ENCODE data around the gene TLCD2. TPM values are rescaled to one million over a fixed set of nuclear protein-coding genes. Genes with fewer than 3 reads are reported as not detected.
A peak's percentile ranks its signal among the peaks of the same experiment; 100 is the strongest.

The TLCD2 gene
- total RNA-seq, 1 donor = 4.7 TPM

DNA sequence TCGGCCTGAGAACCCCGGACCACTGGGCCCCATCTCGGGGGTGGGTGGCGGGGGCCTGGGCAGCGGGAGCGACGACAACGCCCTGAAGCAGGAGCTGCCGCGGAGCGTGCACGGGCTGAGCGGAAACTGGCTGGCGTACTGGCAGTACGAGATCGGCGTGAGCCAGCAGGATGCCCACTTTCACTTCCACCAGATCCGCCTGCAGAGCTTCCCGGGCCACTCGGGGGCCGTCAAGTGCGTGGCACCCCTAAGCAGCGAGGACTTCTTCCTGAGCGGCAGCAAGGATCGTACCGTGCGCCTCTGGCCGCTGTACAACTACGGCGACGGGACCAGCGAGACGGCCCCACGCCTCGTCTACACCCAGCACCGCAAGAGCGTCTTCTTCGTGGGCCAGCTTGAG, 23.6 kb upstream of the TLCD2 start:
- Histone ChIP-seq H4K20me1 (ENCODE audit: insufficient read depth, low read length) (no peaks in the 10 kb centered on the region), H3K27ac (ENCODE audit: low read depth, low read length) (no peak overlapping the region), H3K4me2 (ENCODE audit: insufficient read depth, low read length) (no peak overlapping the region), H3K27me3 (ENCODE audit: insufficient read depth, low read length) (no peaks in the 10 kb centered on the region), H3K36me3 (ENCODE audit: insufficient read depth, low read length) (peaks cover 23% of the 10 kb centered on the region), H2AFZ (ENCODE audit: low read length) (no peak overlapping the region), H3K4me1 (ENCODE audit: insufficient read depth, low read length) (peaks cover 7% of the 10 kb centered on the region), H3K79me2 (ENCODE audit: insufficient read depth, low read length) (peaks cover 7% of the 10 kb centered on the region), H3K4me3 (ENCODE audit: insufficient read depth, low read length) (no peak overlapping the region), H3K9me3 (ENCODE audit: low read depth, low read length) (no peaks in the 10 kb centered on the region)
- TF ChIP-seq, protein P1, sequence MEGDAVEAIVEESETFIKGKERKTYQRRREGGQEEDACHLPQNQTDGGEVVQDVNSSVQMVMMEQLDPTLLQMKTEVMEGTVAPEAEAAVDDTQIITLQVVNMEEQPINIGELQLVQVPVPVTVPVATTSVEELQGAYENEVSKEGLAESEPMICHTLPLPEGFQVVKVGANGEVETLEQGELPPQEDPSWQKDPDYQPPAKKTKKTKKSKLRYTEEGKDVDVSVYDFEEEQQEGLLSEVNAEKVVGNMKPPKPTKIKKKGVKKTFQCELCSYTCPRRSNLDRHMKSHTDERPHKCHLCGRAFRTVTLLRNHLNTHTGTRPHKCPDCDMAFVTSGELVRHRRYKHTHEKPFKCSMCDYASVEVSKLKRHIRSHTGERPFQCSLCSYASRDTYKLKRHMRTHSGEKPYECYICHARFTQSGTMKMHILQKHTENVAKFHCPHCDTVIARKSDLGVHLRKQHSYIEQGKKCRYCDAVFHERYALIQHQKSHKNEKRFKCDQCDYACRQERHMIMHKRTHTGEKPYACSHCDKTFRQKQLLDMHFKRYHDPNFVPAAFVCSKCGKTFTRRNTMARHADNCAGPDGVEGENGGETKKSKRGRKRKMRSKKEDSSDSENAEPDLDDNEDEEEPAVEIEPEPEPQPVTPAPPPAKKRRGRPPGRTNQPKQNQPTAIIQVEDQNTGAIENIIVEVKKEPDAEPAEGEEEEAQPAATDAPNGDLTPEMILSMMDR (IDR thresholded peaks at IDR 0.05; ENCODE audit: extremely low read depth, low read depth, low read length) = no peak
- DNase-seq (ENCODE audit: insufficient read length, low spot score, missing footprints) = no peak

DNA sequence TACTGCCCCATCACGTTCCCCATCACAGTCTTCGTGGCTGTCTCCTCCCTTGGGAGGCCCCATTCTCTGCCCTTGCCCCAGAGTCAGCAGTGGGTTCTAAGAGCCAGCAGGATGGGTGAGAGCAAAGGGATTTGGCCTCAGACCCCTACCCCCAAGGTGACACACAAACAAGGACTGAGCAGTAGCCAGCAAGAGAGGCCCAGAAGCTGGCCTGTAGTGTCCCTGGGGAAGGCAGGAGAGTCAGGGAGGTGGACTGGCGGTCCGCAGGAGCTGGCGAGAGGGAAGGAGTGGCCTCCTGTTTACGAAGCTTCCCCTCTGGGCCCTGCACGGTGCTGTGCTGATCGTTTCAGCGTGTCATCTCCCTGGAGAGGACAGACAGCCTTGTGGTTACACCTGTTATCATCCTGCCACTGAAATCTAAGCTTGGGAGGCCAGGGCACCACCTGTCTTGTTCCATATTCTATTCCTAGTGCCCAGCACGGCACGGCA, 22.7 kb upstream of the TLCD2 start:
- Histone ChIP-seq H3K79me2 (ENCODE audit: insufficient read depth, low read length) (peaks cover 9% of the 10 kb centered on the region), H3K4me1 (ENCODE audit: insufficient read depth, low read length) (peaks cover 7% of the 10 kb centered on the region), H4K20me1 (ENCODE audit: insufficient read depth, low read length) (no peaks in the 10 kb centered on the region), H3K4me2 (ENCODE audit: insufficient read depth, low read length) (no peak overlapping the region), H3K36me3 (ENCODE audit: insufficient read depth, low read length) (peaks cover 23% of the 10 kb centered on the region), H3K27me3 (ENCODE audit: insufficient read depth, low read length) (no peaks in the 10 kb centered on the region), H3K9me3 (ENCODE audit: low read depth, low read length) (no peaks in the 10 kb centered on the region), H3K27ac (ENCODE audit: low read depth, low read length) (no peak overlapping the region), H2AFZ (ENCODE audit: low read length) (no peak overlapping the region), H3K4me3 (ENCODE audit: insufficient read depth, low read length) (no peak overlapping the region)
- no peak for DNase-seq (ENCODE audit: insufficient read length, low spot score, missing footprints)
- TF ChIP-seq, protein P1 (IDR thresholded peaks at IDR 0.05; ENCODE audit: extremely low read depth, low read depth, low read length) = no peak

DNA sequence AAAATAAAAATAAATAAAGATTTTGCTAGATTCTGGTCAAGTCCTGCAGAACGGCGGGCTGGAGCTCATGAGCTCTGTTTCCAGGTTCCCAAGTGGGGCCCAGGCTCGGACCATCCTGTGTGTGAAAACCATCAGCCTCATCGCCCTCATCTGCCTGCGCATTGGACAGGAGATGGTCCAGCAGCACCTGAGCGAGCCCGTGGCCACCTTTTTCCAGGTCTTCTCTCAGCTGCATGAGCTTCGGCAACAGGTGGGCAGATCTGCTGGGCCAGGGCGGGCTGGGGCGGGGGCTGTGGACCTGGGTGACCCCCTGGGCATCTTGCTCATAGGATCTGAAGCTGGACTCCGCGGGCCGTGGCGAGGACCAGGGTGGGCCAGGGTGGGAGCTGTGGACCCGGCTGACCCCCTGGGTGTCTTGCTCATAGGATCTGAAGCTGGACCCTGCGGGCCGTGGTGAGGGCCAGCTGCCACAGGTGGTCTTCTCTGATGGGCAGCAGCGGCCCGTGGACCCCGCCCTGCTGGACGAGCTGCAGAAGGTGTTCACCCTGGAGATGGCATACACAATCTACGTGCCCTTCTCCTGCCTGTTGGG, 22.2 kb upstream of the TLCD2 start:
- no peak overlapping the region for H3K4me3 ChIP-seq (ENCODE audit: insufficient read depth, low read length)
- H3K79me2 ChIP-seq (ENCODE audit: insufficient read depth, low read length) = peaks cover 14% of the 10 kb centered on the region
- H3K36me3 ChIP-seq (ENCODE audit: insufficient read depth, low read length) = peaks cover 23% of the 10 kb centered on the region
- DNase-seq (ENCODE audit: insufficient read length, low spot score, missing footprints) = no peak
- no peaks in the 10 kb centered on the region for H3K9me3 ChIP-seq (ENCODE audit: low read depth, low read length)
- H2AFZ ChIP-seq (ENCODE audit: low read length) = no peak overlapping the region
- H3K27me3 ChIP-seq (ENCODE audit: insufficient read depth, low read length) = no peaks in the 10 kb centered on the region
- TF ChIP-seq, protein P1 (IDR thresholded peaks at IDR 0.05; ENCODE audit: extremely low read depth, low read depth, low read length) = no peak
- no peak overlapping the region for H3K27ac ChIP-seq (ENCODE audit: low read depth, low read length)
- H4K20me1 ChIP-seq (ENCODE audit: insufficient read depth, low read length) = no peaks in the 10 kb centered on the region
- peaks cover 7% of the 10 kb centered on the region for H3K4me1 ChIP-seq (ENCODE audit: insufficient read depth, low read length)
- H3K4me2 ChIP-seq (ENCODE audit: insufficient read depth, low read length) = no peak overlapping the region

DNA sequence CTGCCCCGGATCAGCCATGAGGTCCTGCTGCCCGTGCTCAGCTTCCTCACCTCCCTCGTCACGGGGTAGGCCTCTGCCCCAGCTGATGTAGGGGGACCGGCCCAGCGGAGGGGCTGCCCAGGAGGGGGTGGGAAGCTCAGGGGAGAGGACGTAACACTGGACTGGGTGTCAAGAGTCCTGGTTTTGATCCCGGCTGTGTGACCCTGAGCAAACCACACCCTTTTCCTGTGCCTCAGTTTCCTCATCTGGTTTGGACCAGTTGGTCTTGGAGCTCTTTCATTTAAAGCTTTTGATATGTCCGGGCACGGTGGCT, 21.0 kb upstream of the TLCD2 start:
- DNase-seq (ENCODE audit: insufficient read length, low spot score, missing footprints) = no peak

More for the DNA sequence above, 21.0 kb upstream of the TLCD2 start:
- Histone ChIP-seq H3K9me3 (ENCODE audit: low read depth, low read length) (no peaks in the 10 kb centered on the region), H3K36me3 (ENCODE audit: insufficient read depth, low read length) (peaks cover 24% of the 10 kb centered on the region), H3K4me3 (ENCODE audit: insufficient read depth, low read length) (no peak overlapping the region), H2AFZ (ENCODE audit: low read length) (no peak overlapping the region), H3K4me2 (ENCODE audit: insufficient read depth, low read length) (no peak overlapping the region), H4K20me1 (ENCODE audit: insufficient read depth, low read length) (no peaks in the 10 kb centered on the region), H3K27me3 (ENCODE audit: insufficient read depth, low read length) (no peaks in the 10 kb centered on the region), H3K4me1 (ENCODE audit: insufficient read depth, low read length) (no peaks in the 10 kb centered on the region), H3K27ac (ENCODE audit: low read depth, low read length) (peak overlapping the region; percentile 48), H3K79me2 (ENCODE audit: insufficient read depth, low read length) (peaks cover 26% of the 10 kb centered on the region)
- TF ChIP-seq, protein P1 (IDR thresholded peaks at IDR 0.05; ENCODE audit: extremely low read depth, low read depth, low read length) = no peak
